HG03575 (cell line): ENCODE data around the gene ATP23.

Experiments
- ATAC-seq: cut with Tn5 transposase; IDR thresholded peaks from one replicate; pipeline ENCODE4 v1.9.1; 2021; ENCODE audit not compliant: unreplicated experiment, insufficient number of reproducible peaks, low FRiP score; ENCODE audit errors: extremely low read depth

ATP23 gene

GRCh38 chr12:57958061-57958657 lies 16.8 kb downstream of the ATP23 start:
- ATAC-seq = no peak

GRCh38 chr12:57964421-57964820 lies 23.1 kb downstream of the ATP23 start:
- ATAC-seq = no peak

GRCh38 chr12:57965766-57966165 lies 24.4 kb downstream of the ATP23 start:
- no peak for ATAC-seq

- ATAC-seq = no peak
Measured at GRCh38 chr12:57966536-57966935, 25.2 kb downstream of the ATP23 start.

- ATAC-seq = no peak
Measured at GRCh38 chr12:57983146-57983857, 41.9 kb downstream of the ATP23 start.

GRCh38 chr12:57983858-57984505 lies 42.6 kb downstream of the ATP23 start:
- no peak for ATAC-seq

- no peak for ATAC-seq
Measured at GRCh38 chr12:57984629-57985151, 43.3 kb downstream of the ATP23 start.

GRCh38 chr12:57985685-57986084 lies 44.3 kb downstream of the ATP23 start:
- ATAC-seq = no peak

- no peak for ATAC-seq
Measured at GRCh38 chr12:57989838-57990237, 48.5 kb downstream of the ATP23 start.

GRCh38 chr12:57990241-57990883 lies 49.0 kb downstream of the ATP23 start:
- no peak for ATAC-seq

GRCh38 chr12:57992001-57992400 lies 50.6 kb downstream of the ATP23 start:
- no peak for ATAC-seq

- no peak for ATAC-seq
Measured at GRCh38 chr12:57993030-57993429, 51.7 kb downstream of the ATP23 start.

GRCh38 chr12:57993834-57994233 lies 52.5 kb downstream of the ATP23 start:
- ATAC-seq = no peak

- ATAC-seq = no peak
Measured at GRCh38 chr12:57996520-57996919, 55.2 kb downstream of the ATP23 start.

GRCh38 chr12:57998251-57998650 lies 56.9 kb downstream of the ATP23 start:
- no peak for ATAC-seq

GRCh38 chr12:58000499-58000898 lies 59.1 kb downstream of the ATP23 start:
- no peak for ATAC-seq

GRCh38 chr12:58007875-58008274 lies 66.5 kb downstream of the ATP23 start:
- ATAC-seq = no peak

GRCh38 chr12:58008634-58009033 lies 67.3 kb downstream of the ATP23 start:
- ATAC-seq = no peak
